Liver (tissue), 9 donors: Measurements from ENCODE around the gene TKTL1. TPM values are rescaled to one million over a fixed set of nuclear protein-coding genes. Genes with fewer than 3 reads are reported as not detected.

Source experiments
- DNase-seq: peaks from one replicate; pipeline ENCODE4 v3.0.0-alpha.2; 2017; ENCODE audit warnings: low spot score
- H3K27ac ChIP-seq, 2 donors: one replicate each; pipeline ENCODE4 v1.7.0; 2013; ENCODE audit warnings: inconsistent platforms in 2 of 2, low read length in 2 of 2, control low read depth in 1 of 2, low read depth in 1 of 2, mild to moderate bottlenecking in 1 of 2
- H3K27me3 ChIP-seq, 4 donors: one replicate each; pipeline versions ENCODE4 v1.6.1 to v1.7.0; 2013; ENCODE audit warnings: low read length in 3 of 4, inconsistent platforms in 1 of 4, mild to moderate bottlenecking in 1 of 4, moderate library complexity in 1 of 4; ENCODE audit not compliant: control insufficient read depth in 4 of 4, insufficient read depth in 4 of 4
- H3K36me3 ChIP-seq, 4 donors: one replicate each; pipeline versions ENCODE4 v1.6.1 to v1.7.0; 2013; ENCODE audit warnings: low read length in 3 of 4, mild to moderate bottlenecking in 3 of 4, low read depth in 1 of 4, moderate library complexity in 1 of 4; ENCODE audit not compliant: control insufficient read depth in 4 of 4, insufficient read depth in 3 of 4
- H3K4me1 ChIP-seq, 4 donors: one replicate each; pipeline versions ENCODE4 v1.6.1 to v1.7.0; 2013; ENCODE audit warnings: low read length in 3 of 4, mild to moderate bottlenecking in 3 of 4, moderate library complexity in 1 of 4; ENCODE audit not compliant: control insufficient read depth in 4 of 4, insufficient read depth in 4 of 4
- H3K4me3 ChIP-seq, 3 donors: one replicate each; pipeline versions ENCODE4 v1.6.1 to v1.7.0; 2013; ENCODE audit warnings: low read length in 3 of 3, control low read depth in 1 of 3, low read depth in 1 of 3, mild to moderate bottlenecking in 1 of 3
- H3K9ac ChIP-seq, 2 donors: one replicate each; pipeline ENCODE4 v1.7.0; 2013; ENCODE audit warnings: low read length in 2 of 2, mild to moderate bottlenecking in 2 of 2, moderate library complexity in 2 of 2, control low read depth in 1 of 2, low read depth in 1 of 2
- H3K9me3 ChIP-seq, 4 donors: one replicate each; pipeline versions ENCODE4 v1.6.1 to v1.7.0; 2013; ENCODE audit warnings: low read length in 3 of 4; ENCODE audit not compliant: control insufficient read depth in 4 of 4
- CTCF ChIP-seq: fragments of 150-350 bp; IDR thresholded peaks from 2 replicates; pipeline ENCODE4 v1.5.1; 2017; ENCODE audit warnings: improper control_type of control experiment, low read depth, low read length; ENCODE audit not compliant: missing input control
- EGR1 ChIP-seq, 2 donors: IDR thresholded peaks; 2 replicates each; pipeline ENCODE4 v1.6.1; 2016 to 2018; ENCODE audit warnings: antibody characterized with exemption in 2 of 2, low read depth in 2 of 2
- MAX ChIP-seq: IDR thresholded peaks from 2 replicates; pipeline ENCODE4 v1.6.1; 2016; ENCODE audit warnings: antibody characterized with exemption
- NR2F2 ChIP-seq: IDR thresholded peaks from 2 replicates; pipeline ENCODE4 v1.6.1; 2016; ENCODE audit warnings: antibody characterized with exemption
- RAD21 ChIP-seq, 2 donors: IDR thresholded peaks; 2 replicates each; pipeline ENCODE4 v1.6.1; 2016; ENCODE audit warnings: antibody characterized with exemption in 2 of 2, mild to moderate bottlenecking in 2 of 2
- RXRA ChIP-seq, 2 donors: IDR thresholded peaks; 2 replicates each; pipeline ENCODE4 v1.6.1; 2017 to 2018; ENCODE audit warnings: antibody characterized with exemption in 2 of 2, mild to moderate bottlenecking in 1 of 2
- SP1 ChIP-seq: IDR thresholded peaks from 2 replicates; pipeline ENCODE4 v1.6.1; 2018; ENCODE audit warnings: antibody characterized with exemption, mild to moderate bottlenecking
- TAF1 ChIP-seq: conservative IDR thresholded peaks from 2 replicates; pipeline ENCODE4 v1.6.1; 2016; ENCODE audit warnings: antibody characterized with exemption, mild to moderate bottlenecking
- YY1 ChIP-seq: IDR thresholded peaks from 2 replicates; pipeline ENCODE4 v1.6.1; 2016; ENCODE audit warnings: antibody characterized with exemption, mild to moderate bottlenecking
- WGBS: extraction: QIAGEN DNeasy Blood & Tissue Kit; methylation state at CpG from one replicate; pipeline ENCODE4 v1.1.7; 2013; 5-methylcytosine and 5-hydroxymethylcytosine counted together
- polyA plus RNA-seq, 2 donors: library from polyadenylated mRNA; stranded (reverse) in 1 of 2; unstranded in 1 of 2; fragments of 200-250 nt in 1 of 2; fragments of >200 nt in 1 of 2; fragmentation: Nextera tagmentation in 1 of 2; extraction: Ambion mirVana in 1 of 2; gene quantifications; one replicate each; pipeline versions ENCODE4 v1.2.1 to v1.2.3, GENCODE V29; 2013 to 2015
- total RNA-seq, 2 donors: library from RNA; depleted of rRNA; stranded (reverse); fragments of >200 nt; gene quantifications; one replicate each; pipeline ENCODE4 v1.2.3, GENCODE V29; 2014
- donor health status: healthy.
- donor health status: healthy.
- donor health status: healthy.
- donor health status: healthy.
- donor health status: healthy.

Gene TKTL1
- total and polyA plus RNA-seq, 4 donors, result under 0.01 TPM; not detected in 3

- no peak overlapping the region for H3K27ac ChIP-seq
- H3K36me3 ChIP-seq, result no peaks in the 10 kb centered on the region
- H3K9me3 ChIP-seq, result no peaks in the 10 kb centered on the region
- TF ChIP-seq CTCF, result peak; percentile 43
- TF ChIP-seq EGR1 (IDR thresholded peaks at IDR 0.05; ENCODE audit: low read depth in 2 of 2), result no peak
- peak; percentile 37 to 77 for TF ChIP-seq RAD21 (IDR thresholded peaks at IDR 0.05)
- WGBS, result 22% methylated on average over 7 of the region's 7 CpGs
- H3K4me1 ChIP-seq, result no peaks in the 10 kb centered on the region
- no peak for DNase-seq
- H3K9ac ChIP-seq, result no peak overlapping the region
- H3K27me3 ChIP-seq, result peaks cover 0 to 3% (median 0%) of the 10 kb centered on the region in 4 donors
- H3K4me3 ChIP-seq, result no peak overlapping the region
Measured at GRCh38 chrX:154317391-154317995, 21.9 kb downstream of the TKTL1 start.

DNA sequence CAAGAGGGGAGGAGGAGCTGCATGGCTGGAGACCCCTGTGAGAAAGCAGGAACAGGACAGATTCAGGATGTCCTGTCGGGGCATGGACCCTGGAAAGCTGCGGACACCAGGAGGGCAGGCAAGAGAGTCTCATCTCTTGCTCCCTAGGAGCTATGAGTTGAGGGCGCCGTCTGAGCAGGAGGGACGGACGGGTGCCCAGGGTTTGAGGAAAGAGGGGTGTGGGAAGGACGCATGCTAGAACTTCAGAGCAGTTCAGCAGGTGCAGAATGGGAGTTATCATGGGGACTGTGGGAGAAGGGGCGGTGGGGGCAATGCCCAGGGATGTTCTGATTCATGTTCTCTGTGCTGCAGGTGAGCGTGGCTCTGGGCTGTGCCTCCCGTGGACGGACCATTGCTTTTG is 24.8 kb downstream of the TKTL1 start:
- Histone ChIP-seq H3K9ac (no peak overlapping the region), H3K4me1 (no peaks in the 10 kb centered on the region), H3K9me3 (no peaks in the 10 kb centered on the region), H3K27me3 (peaks cover 0 to 3% (median 0%) of the 10 kb centered on the region in 4 donors), H3K36me3 (no peaks in the 10 kb centered on the region), H3K4me3 (no peak overlapping the region), H3K27ac (no peak overlapping the region)
- TF ChIP-seq RXRA (IDR thresholded peaks at IDR 0.05) (no peak), EGR1 (IDR thresholded peaks at IDR 0.05; ENCODE audit: low read depth in 2 of 2) (no peak), CTCF (no peak), YY1 (no peak)
- DNase-seq, result no peak
- 88% methylated on average over 11 of the region's 11 CpGs for WGBS

DNA sequence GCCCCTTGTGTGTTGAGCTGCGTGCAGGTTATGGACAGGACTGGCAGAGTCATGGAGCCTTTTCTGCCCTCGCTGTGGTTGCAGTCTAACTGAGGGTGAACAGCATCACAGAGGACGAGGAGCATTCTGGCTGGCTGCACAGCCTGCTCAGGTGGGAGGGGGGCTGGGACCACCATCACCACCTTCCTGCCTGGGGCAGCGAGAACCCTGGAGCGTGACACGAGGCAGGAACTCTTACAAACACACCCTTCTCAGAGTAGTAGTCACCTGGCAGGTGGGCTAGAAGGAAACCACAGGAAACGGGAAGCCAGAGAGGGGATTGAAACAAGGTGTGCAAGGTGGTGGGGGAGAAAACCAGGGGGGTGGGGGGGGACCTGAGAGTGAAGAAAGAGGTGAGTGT is 25.6 kb downstream of the TKTL1 start:
- no peaks in the 10 kb centered on the region for H3K36me3 ChIP-seq
- H3K27me3 ChIP-seq, result no peaks in the 10 kb centered on the region
- WGBS, result 79% methylated on average over 7 of the region's 7 CpGs
- no peak overlapping the region for H3K9ac ChIP-seq
- no peak for DNase-seq
- no peak overlapping the region for H3K27ac ChIP-seq
- no peaks in the 10 kb centered on the region for H3K9me3 ChIP-seq
- H3K4me3 ChIP-seq, result no peak overlapping the region
- no peaks in the 10 kb centered on the region for H3K4me1 ChIP-seq
- TF ChIP-seq NR2F2 (no peak), RXRA (IDR thresholded peaks at IDR 0.05) (no peak), EGR1 (IDR thresholded peaks at IDR 0.05; ENCODE audit: low read depth in 2 of 2) (no peak), SP1 (no peak), TAF1 (no peak), MAX (no peak)
